GM19099 (cell line): ENCODE results near the gene HSPB3.

Experiments used
- POLR2A ChIP-seq: IDR thresholded peaks from 3 replicates; pipeline ENCODE4 v1.6.1; 2011; ENCODE audit warnings: low read depth; ENCODE audit not compliant: insufficient read length; ENCODE audit errors: extremely low read depth

Gene HSPB3, protein sequence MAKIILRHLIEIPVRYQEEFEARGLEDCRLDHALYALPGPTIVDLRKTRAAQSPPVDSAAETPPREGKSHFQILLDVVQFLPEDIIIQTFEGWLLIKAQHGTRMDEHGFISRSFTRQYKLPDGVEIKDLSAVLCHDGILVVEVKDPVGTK

GRCh38 chr5:54455413-54456157 lies at the start of gene HSPB3:
HSPB3 (plus strand) TSS chr5:54455699; CDS start chr5:54455790, 91 bp downstream.
- no peak for TF ChIP-seq POLR2A

- no peak for TF ChIP-seq POLR2A
Observed at GRCh38 chr5:54411176-54411575, 44.3 kb upstream of the HSPB3 start.

GRCh38 chr5:54412913-54413312 lies 42.6 kb upstream of the HSPB3 start:
- TF ChIP-seq POLR2A = no peak

GRCh38 chr5:54415147-54415546 lies 40.4 kb upstream of the HSPB3 start:
- TF ChIP-seq POLR2A = no peak

GRCh38 chr5:54415896-54416601 lies 39.5 kb upstream of the HSPB3 start:
- no peak for TF ChIP-seq POLR2A

GRCh38 chr5:54421976-54422375 lies 33.5 kb upstream of the HSPB3 start:
- TF ChIP-seq POLR2A = no peak

DNA sequence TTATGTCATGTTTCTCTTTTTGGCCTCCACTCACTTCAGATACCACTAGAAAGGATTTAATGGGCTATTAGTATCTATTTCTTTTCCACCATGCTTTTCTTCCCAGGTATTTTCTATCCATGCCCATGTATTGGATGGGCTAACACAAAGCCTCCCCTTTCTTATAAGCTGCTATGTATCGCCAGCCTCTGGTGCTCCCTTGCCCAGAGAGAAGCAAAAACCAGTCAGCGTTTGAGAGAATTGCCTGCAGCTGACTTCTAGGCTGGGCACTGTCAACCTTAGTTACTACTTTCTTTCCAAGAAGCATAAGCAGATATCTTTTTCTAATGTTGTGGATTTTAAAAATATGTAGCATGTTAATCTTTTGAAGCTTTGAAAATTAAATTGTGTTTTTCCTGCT lies 30.2 kb upstream of the HSPB3 start:
- TF ChIP-seq POLR2A = no peak

GRCh38 chr5:54426209-54426608 lies 29.3 kb upstream of the HSPB3 start:
- TF ChIP-seq POLR2A = no peak

DNA sequence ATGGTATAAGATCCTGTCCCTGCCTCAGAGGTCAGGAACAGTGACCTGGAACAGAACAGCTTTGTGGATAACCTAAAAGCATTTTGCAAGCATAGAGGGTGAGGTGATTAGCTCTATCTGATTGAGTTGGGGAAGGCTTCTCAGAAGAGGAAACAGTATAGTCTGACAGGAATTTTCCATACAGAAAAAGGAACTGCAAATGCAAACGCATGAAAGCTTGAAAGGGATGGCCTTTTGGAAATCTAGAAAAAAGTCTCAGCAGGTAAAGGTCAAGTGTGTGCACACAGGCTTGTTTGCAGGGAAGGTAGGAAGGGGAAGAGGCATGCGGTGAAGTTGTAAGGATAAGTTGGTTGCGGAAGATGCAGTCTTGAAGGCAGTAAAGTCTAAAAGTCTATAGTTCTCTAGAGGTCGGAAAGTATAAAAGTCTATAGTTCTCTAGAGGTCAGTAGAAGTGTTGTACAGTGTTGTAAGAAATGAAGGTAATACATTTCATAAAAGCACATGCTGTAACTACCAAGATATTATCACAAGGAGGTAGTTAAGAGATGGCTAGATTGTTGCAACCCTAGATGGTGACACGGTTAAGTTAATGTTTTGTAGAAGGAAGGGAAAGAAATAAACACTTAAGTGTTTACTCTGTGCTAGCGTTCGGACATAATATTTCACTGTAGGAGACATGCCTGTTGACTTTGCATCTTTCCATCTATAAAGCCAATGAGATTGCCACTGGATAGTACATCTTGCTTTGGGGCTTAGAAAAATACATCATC lies 16.7 kb upstream of the HSPB3 start:
- TF ChIP-seq POLR2A = no peak

- TF ChIP-seq POLR2A = no peak
Observed at GRCh38 chr5:54440456-54440893, 15.0 kb upstream of the HSPB3 start.

- no peak for TF ChIP-seq POLR2A
Observed at GRCh38 chr5:54442271-54442670, 13.2 kb upstream of the HSPB3 start.

DNA sequence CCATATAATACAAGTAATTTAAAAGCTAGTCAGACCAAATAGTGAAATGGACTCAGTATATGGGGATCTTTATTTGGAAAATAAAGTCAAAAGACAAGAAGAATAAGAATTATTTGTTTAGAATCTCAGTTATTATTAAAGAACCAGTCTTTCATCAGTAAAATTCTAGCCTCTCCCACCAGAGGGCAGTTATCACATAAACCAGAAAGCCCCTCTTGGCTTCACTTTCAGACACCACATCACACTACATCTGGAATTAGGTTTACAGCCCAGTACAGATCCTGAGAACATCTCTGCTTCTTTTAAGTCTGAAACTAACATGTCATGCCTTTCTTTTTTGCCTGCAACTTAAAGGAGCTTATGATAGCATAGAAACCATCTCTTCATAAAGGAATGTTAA lies 12.2 kb upstream of the HSPB3 start:
- no peak for TF ChIP-seq POLR2A

- no peak for TF ChIP-seq POLR2A
Observed at GRCh38 chr5:54445691-54446378, 9.7 kb upstream of the HSPB3 start.

DNA sequence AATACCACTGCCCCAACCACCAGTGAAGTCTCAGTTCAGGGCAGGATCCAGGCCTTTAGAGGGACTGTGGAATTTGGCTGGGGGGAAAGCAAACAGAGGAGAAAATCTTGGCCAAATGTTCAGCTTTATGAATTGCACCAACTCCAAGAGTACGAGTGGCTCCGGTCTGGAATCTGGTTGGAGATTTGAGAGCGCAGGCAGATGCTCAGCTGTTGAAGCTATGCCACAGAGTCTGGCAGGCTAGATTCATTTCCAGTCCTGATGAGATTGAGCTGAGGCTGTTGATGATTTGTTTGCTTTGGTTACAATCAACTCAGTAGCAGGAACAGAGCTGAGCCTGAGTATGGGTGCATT lies 9.1 kb upstream of the HSPB3 start:
- TF ChIP-seq POLR2A = no peak

DNA sequence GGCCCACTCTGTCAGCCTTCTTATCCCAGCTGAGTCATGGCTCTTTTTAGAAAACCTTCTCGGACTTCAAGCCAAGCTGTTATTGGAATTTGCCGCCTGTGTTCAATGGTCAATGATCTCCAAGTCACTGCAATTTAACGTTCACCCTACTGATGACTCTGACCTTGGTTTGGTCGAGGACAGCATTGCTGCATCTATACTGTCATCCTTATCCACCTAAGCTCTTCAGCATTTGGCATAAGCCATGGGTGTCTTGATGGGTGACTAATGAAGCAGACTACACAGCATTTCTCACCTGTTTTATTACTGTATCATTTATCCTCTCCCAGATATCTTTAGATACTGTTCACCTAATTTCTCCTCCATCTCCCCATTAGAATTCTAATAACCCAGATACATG lies 5.6 kb upstream of the HSPB3 start:
- TF ChIP-seq POLR2A = no peak

DNA sequence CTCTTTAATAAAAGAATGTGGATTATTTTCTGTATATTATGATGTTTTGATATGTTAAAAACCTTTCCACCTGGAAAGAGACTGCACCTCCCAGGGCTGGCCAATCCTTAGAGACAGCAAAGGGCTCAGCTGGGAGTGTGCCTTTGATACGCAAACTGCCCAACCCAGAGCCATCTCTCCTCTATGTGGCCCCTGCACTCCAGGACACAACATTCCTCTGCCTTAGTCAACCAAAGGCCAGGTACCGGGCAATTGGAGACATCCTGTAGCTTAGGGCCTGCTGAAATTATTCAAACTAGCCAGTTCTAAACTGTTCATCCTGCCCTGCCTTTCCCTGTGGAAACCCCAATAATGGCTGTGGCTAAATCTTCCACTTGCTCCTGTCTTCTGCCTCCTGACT lies 5.0 kb upstream of the HSPB3 start:
- TF ChIP-seq POLR2A = no peak

- TF ChIP-seq POLR2A = no peak
Observed at GRCh38 chr5:54453046-54453445, 2.5 kb upstream of the HSPB3 start.
